Esophagus muscularis mucosa (tissue), 4 donors: ENCODE data around the gene PRRC2C. TPM values are rescaled to one million over a fixed set of nuclear protein-coding genes. Genes with fewer than 3 reads are reported as not detected.

Experiments used
- DNase-seq: peaks from one replicate; pipeline ENCODE4 v3.0.0-alpha.2; 2017; ENCODE audit errors: extremely low spot score
- H3K27ac ChIP-seq, 4 donors: fragments of 200-600 bp; sonication (generic); replicated peaks in 1 of 4; 1 replicate in 3 of 4; 2 replicates in 1 of 4; pipeline ENCODE4 v1.5.1; 2016 to 2019; ENCODE audit warnings: mild to moderate bottlenecking in 1 of 4
- H3K27me3 ChIP-seq, 4 donors: fragments of 200-600 bp; sonication (generic); one replicate each; pipeline versions ENCODE4 v1.5.1 to v1.6.0; 2016 to 2019
- H3K36me3 ChIP-seq, 4 donors: fragments of 200-600 bp; sonication (generic); one replicate each; pipeline ENCODE4 v1.5.1; 2016 to 2019
- H3K4me1 ChIP-seq, 4 donors: fragments of 200-600 bp; sonication (generic); one replicate each; pipeline ENCODE4 v1.5.1; 2016 to 2019
- H3K4me3 ChIP-seq, 4 donors: fragments of 200-600 bp; sonication (generic); 1 replicate in 2 of 4; 2 replicates in 2 of 4; pipeline ENCODE4 v1.5.1; 2016 to 2019; ENCODE audit warnings: mild to moderate bottlenecking in 4 of 4, moderate library complexity in 1 of 4
- H3K9me3 ChIP-seq, 4 donors: fragments of 200-600 bp; sonication (generic); 1 replicate in 3 of 4; 2 replicates in 1 of 4; pipeline ENCODE4 v1.5.1; 2016 to 2019
- EP300 ChIP-seq: sonication (generic); formaldehyde crosslinking; IDR thresholded peaks from one replicate; pipeline ENCODE4 v1.6.1; 2017; ENCODE audit warnings: antibody characterized with exemption
- POLR2A ChIP-seq: fragments of 450-650 bp; IDR thresholded peaks from one replicate; pipeline ENCODE4 v1.6.1; 2017; ENCODE audit warnings: antibody characterized with exemption, moderate library complexity, mild to moderate bottlenecking, low read depth
- POLR2AphosphoS5 ChIP-seq, 2 donors: sonication (generic); formaldehyde crosslinking; IDR thresholded peaks; one replicate each; pipeline ENCODE4 v1.6.1; 2017; ENCODE audit warnings: antibody characterized with exemption in 2 of 2
- WGBS: methylation state at CpG from one replicate; pipeline ENCODE4 v1.1.5; 2018; 5-methylcytosine and 5-hydroxymethylcytosine counted together
- intact Hi-C: fragments of 100-400 bp; cut with DNase I; formaldehyde crosslinking; loops from one replicate; pipeline ENCODE4 v1.15.1; 2023
- total RNA-seq, 4 donors: library from RNA; depleted of rRNA; stranded (reverse); fragments of >200 nt; gene quantifications; one replicate each; pipeline versions ENCODE4 v1.1.0 to v1.2.1, GENCODE V29; 2016
- TF ChIP-seq, protein P1 (sequence below), 3 experiments: fragments of 200-600 bp in 2 of 3; fragments of 450-650 bp in 1 of 3; sonication (generic) in 2 of 3; IDR thresholded peaks; one replicate each; pipeline ENCODE4 v1.5.1; 2017 to 2019; ENCODE audit warnings: antibody characterized with exemption in 3 of 3, mild to moderate bottlenecking in 2 of 3, moderate library complexity in 1 of 3

The PRRC2C gene
- total RNA-seq, 4 donors from 2014 or later, result 63.8 to 79.3 (median 66.6) TPM

- no peak for DNase-seq
- 100% methylated on average over 4 of the region's 4 CpGs for WGBS
- Histone ChIP-seq H3K4me1 (peaks cover 20 to 83% (median 62%) of the 10 kb centered on the region in 4 donors), H3K9me3 (no peaks in the 10 kb centered on the region), H3K27ac (no peak overlapping the region), H3K27me3 (no peaks in the 10 kb centered on the region), H3K36me3 (peaks cover 0 to 5% (median 0%) of the 10 kb centered on the region in 4 donors), H3K4me3 (no peak overlapping the region)
- intact Hi-C loops, result no loop called here
- TF ChIP-seq POLR2A (no peak), EP300 (no peak), POLR2AphosphoS5 (IDR thresholded peaks at IDR 0.05) (no peak)
- TF ChIP-seq, protein P1, sequence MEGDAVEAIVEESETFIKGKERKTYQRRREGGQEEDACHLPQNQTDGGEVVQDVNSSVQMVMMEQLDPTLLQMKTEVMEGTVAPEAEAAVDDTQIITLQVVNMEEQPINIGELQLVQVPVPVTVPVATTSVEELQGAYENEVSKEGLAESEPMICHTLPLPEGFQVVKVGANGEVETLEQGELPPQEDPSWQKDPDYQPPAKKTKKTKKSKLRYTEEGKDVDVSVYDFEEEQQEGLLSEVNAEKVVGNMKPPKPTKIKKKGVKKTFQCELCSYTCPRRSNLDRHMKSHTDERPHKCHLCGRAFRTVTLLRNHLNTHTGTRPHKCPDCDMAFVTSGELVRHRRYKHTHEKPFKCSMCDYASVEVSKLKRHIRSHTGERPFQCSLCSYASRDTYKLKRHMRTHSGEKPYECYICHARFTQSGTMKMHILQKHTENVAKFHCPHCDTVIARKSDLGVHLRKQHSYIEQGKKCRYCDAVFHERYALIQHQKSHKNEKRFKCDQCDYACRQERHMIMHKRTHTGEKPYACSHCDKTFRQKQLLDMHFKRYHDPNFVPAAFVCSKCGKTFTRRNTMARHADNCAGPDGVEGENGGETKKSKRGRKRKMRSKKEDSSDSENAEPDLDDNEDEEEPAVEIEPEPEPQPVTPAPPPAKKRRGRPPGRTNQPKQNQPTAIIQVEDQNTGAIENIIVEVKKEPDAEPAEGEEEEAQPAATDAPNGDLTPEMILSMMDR (IDR thresholded peaks at IDR 0.05), result no peak
Measured at GRCh38 chr1:171500803-171501202, 15.5 kb downstream of the PRRC2C start.

DNA sequence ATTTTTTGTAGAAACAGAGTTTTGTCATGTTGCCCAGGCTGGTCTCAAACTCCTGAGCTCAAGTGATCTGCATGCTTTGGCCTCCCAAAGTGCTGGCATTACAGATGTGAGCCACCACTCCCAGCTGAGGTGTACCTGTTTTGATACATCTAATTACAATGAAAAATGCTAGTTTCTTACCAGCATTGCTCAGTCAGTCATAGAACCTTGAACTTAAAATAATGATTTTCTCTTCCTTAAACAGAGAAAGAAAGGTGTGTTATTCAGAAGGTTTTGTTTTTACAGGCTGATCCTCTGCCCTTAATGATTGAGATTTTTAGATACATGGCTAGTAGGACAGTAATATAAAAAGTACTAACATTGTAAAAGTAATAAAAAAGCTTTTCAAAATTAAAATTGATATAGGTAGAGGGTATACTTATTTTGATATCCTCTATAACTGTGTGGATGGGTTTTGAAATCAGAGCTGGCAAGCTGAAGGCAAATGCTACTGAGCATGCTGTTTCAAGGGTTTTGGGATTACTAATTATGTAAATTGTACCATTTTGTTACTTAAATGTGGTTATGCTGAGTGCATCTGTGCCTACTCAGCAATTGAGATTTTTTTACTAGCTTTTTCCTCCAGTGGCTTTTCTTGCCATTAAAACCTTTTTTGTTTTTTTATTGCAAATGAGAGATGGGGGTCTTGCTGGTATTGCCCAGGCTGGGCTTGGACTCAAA, 16.1 kb downstream of the PRRC2C start:
- Histone ChIP-seq H3K9me3 (no peaks in the 10 kb centered on the region), H3K27me3 (no peaks in the 10 kb centered on the region), H3K4me3 (no peak overlapping the region), H3K27ac (no peak overlapping the region), H3K36me3 (peaks cover 0 to 5% (median 0%) of the 10 kb centered on the region in 4 donors), H3K4me1 (peaks cover 23 to 83% (median 61%) of the 10 kb centered on the region in 4 donors)
- no peak for DNase-seq
- TF ChIP-seq EP300 (no peak), POLR2A (no peak), POLR2AphosphoS5 (IDR thresholded peaks at IDR 0.05) (no peak)
- TF ChIP-seq, protein P1 (IDR thresholded peaks at IDR 0.05), result no peak
- intact Hi-C loops, result no loop called here

GRCh38 chr1:171506525-171507304, 21.4 kb downstream of the PRRC2C start:
- DNase-seq, result no peak
- Histone ChIP-seq H3K4me1 (peaks cover 31 to 82% (median 64%) of the 10 kb centered on the region in 4 donors), H3K36me3 (no peaks in the 10 kb centered on the region), H3K27me3 (no peaks in the 10 kb centered on the region), H3K4me3 (no peak overlapping the region), H3K9me3 (no peaks in the 10 kb centered on the region), H3K27ac (no peak overlapping the region)
- intact Hi-C loops, result no loop called here
- 57% methylated on average over 1 of the region's 1 CpG for WGBS
- TF ChIP-seq POLR2A (no peak), EP300 (no peak), POLR2AphosphoS5 (IDR thresholded peaks at IDR 0.05) (no peak)
- TF ChIP-seq, protein P1 (IDR thresholded peaks at IDR 0.05), result no peak

DNA sequence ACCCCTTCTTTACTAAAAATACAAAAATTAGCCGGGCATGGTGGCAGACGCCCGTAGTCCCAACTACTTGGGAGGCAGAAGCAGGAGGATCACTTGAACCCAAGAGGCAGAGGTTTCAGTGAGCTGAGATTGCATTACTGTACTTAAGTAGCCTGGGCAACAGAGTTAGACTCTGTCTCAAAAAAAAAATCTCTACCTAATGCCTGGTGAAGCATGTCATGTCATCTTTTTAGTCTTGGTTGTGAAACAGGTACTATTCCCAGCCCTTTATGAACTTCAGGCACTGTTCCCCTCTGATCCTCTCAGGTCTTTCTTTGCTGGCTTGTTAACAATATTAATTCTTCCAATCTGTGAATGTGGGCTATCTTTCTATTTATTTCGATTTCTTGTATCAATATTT, 22.1 kb downstream of the PRRC2C start:
- Histone ChIP-seq H3K4me1 (peaks cover 25 to 80% (median 57%) of the 10 kb centered on the region in 4 donors), H3K4me3 (no peak overlapping the region), H3K27me3 (no peaks in the 10 kb centered on the region), H3K36me3 (no peaks in the 10 kb centered on the region), H3K9me3 (no peaks in the 10 kb centered on the region), H3K27ac (no peak overlapping the region)
- DNase-seq, result no peak
- intact Hi-C loops, result no loop called here
- WGBS, result 96% methylated on average over 4 of the region's 4 CpGs
- no peak for TF ChIP-seq POLR2A

DNA sequence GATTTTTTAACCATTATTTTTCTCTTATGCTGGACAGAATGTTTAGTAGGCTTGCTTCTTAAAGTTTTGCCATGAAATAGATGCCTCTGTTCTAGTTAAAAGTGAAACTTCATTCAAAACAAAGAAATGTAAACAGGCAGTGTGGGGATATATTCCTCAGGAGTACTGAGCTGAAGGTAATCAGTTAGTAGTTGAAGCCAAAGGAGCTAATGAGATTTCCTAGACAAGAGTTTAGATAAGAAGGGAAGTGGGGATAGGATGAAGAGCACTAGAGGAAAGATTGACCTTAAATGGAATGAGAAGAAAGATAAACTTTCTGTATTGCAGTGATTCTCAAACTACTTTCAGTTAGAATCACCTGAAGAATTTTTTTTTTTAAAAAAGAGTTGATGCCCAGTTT, 23.9 kb downstream of the PRRC2C start:
- H3K9me3 ChIP-seq, result no peaks in the 10 kb centered on the region
- no peak for DNase-seq
- TF ChIP-seq EP300, result no peak
- TF ChIP-seq POLR2A, result no peak
- no peak for TF ChIP-seq POLR2AphosphoS5 (IDR thresholded peaks at IDR 0.05)
- no peak overlapping the region for H3K27ac ChIP-seq
- H3K36me3 ChIP-seq, result peaks cover 0 to 8% (median 3%) of the 10 kb centered on the region in 4 donors
- no peaks in the 10 kb centered on the region for H3K27me3 ChIP-seq
- no peak overlapping the region for H3K4me3 ChIP-seq
- peaks cover 29 to 75% (median 43%) of the 10 kb centered on the region in 4 donors for H3K4me1 ChIP-seq
- intact Hi-C loops, result no loop called here
